Kidney (tissue), 14 donors: ENCODE results near the gene SNX13. TPM values are rescaled to one million over a fixed set of nuclear protein-coding genes. Genes with fewer than 3 reads are reported as not detected.

Experiments used
- DNase-seq, 5 donors: peaks; one replicate each; pipeline ENCODE4 v3.0.0-alpha.2; 2013 to 2020
- FAIRE-seq: peaks from 2 replicates; lab custom pipeline; 2012; peaks lifted over from hg19 to GRCh38; lab: Jason Lieb, UNC
- H3K27ac ChIP-seq, 2 donors: one replicate each; pipeline ENCODE4 v1.7.0; 2013; ENCODE audit warnings: low read depth in 2 of 2, low read length in 2 of 2, inconsistent platforms in 1 of 2
- H3K27me3 ChIP-seq: one replicate; pipeline ENCODE4 v1.7.1; 2013; ENCODE audit warnings: low read length, inconsistent platforms; ENCODE audit not compliant: control insufficient read depth, insufficient read depth
- H3K36me3 ChIP-seq, 3 donors: one replicate each; pipeline versions ENCODE4 v1.7.0 to v1.7.1; 2013; ENCODE audit warnings: low read length in 3 of 3, control low read depth in 1 of 3, inconsistent platforms in 1 of 3; ENCODE audit not compliant: insufficient read depth in 3 of 3, control insufficient read depth in 2 of 3
- H3K4me1 ChIP-seq, 3 donors: one replicate each; pipeline versions ENCODE4 v1.7.0 to v1.7.1; 2013; ENCODE audit warnings: low read length in 3 of 3, inconsistent platforms in 1 of 3, low read depth in 1 of 3; ENCODE audit not compliant: control insufficient read depth in 2 of 3, insufficient read depth in 2 of 3
- H3K4me3 ChIP-seq, 3 donors: one replicate each; pipeline versions ENCODE4 v1.7.0 to v1.8.1; 2013; ENCODE audit warnings: low read length in 3 of 3, control low read depth in 1 of 3, inconsistent platforms in 1 of 3
- H3K9ac ChIP-seq, 3 donors: one replicate each; pipeline versions ENCODE4 v1.7.0 to v1.7.1; 2013; ENCODE audit warnings: low read length in 3 of 3, control low read depth in 1 of 3, inconsistent platforms in 1 of 3
- H3K9me3 ChIP-seq, 3 donors: one replicate each; pipeline versions ENCODE4 v1.7.0 to v1.7.1; 2013; ENCODE audit warnings: low read length in 3 of 3, control low read depth in 1 of 3, inconsistent platforms in 1 of 3; ENCODE audit not compliant: control insufficient read depth in 2 of 3, insufficient read depth in 1 of 3
- CTCF ChIP-seq: IDR thresholded peaks from 3 replicates; pipeline ENCODE4 v1.5.1; 2012; ENCODE audit warnings: mild to moderate bottlenecking, moderate library complexity, borderline replicate concordance; ENCODE audit not compliant: insufficient read depth; ENCODE audit errors: extremely low read depth
- intact Hi-C: fragments of 100-400 bp; cut with DNase I; formaldehyde crosslinking; loops from one replicate; pipeline ENCODE4 v1.11.1; 2022
- polyA plus RNA-seq: library from polyadenylated mRNA; stranded (reverse); fragments of 350-450 nt; fragmentation: Illumina TruSeq; extraction: RNeasy Lipid Tissue Mini Kit (QIAGEN cat#74804); gene quantifications from one replicate; pipeline ENCODE4 v1.2.3, GENCODE V29; 2014; ENCODE audit warnings: low read depth, low replicate concordance; ENCODE audit not compliant: insufficient read depth
- total RNA-seq: library from RNA; stranded (reverse); fragmentation: NEBNext Ultra II Directional; extraction: Animal tissue kit (Norgen Biotek cat#: 25700); gene quantifications from one replicate; pipeline ENCODE4 v1.2.1, GENCODE V29; 2021
- donor health status: control.
- donor health status: control.
- donor health status: control.
- donor health status: control.
- donor health status: control.
- donor health status: DM: yes; HTN: yes; CAD: no.
- donor health status: Normal renal cell carcinoma (clear cell type).

SNX13 gene
- total and polyA plus RNA-seq, 2 donors from 2014 or later = 9.9 to 57.0 TPM

DNA sequence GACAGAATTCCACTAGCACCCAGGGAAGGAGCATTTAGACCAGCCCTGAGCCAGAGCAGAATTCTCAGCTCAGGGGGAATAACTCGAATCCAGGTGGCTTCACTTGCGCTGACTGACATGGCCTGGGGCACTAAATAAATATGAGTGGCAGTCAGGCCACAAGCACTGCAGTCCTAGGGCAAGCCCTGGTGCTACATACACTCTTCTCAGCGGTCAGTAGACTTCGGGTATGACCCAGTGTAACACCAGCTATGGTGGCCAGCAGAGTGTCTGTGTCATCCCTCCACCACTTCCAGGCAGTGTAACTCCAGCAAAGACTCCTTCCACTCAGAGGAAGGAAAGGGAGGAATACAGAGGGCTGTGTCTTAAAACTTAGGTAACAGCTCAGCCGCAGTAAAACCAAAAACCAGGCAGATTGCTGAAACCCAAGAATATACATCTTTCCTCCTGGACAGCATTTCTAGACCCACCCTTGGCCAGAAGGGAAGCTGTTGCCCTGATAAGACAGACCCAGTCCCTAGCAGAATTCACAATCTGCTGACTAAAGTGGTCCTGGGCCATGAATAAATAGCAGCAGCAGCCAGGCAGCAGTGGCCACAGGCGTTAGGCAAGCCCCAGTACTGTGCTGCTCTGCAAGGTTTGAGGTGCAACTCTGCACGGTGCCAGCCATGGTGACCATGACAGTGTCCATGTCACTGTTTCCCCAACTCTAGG, 77.0 kb downstream of the SNX13 start:
- Histone ChIP-seq H3K27me3 (no peaks in the 10 kb centered on the region), H3K36me3 (peaks cover 6 to 19% (median 9%) of the 10 kb centered on the region in 3 donors), H3K9me3 (peaks cover 0 to 2% (median 2%) of the 10 kb centered on the region in 3 donors), H3K27ac (no peak overlapping the region), H3K4me3 (no peak overlapping the region), H3K4me1 (no peaks in the 10 kb centered on the region), H3K9ac (no peak overlapping the region)
- no peak for TF ChIP-seq CTCF
- no peak for DNase-seq
- intact Hi-C loops = no loop called here
- FAIRE-seq = no peak

GRCh38 chr7:17856251-17856650, 84.0 kb downstream of the SNX13 start:
- Histone ChIP-seq H3K27me3 (no peaks in the 10 kb centered on the region), H3K9ac (no peak overlapping the region), H3K36me3 (peaks cover 0 to 6% (median 0%) of the 10 kb centered on the region in 3 donors), H3K4me3 (no peak overlapping the region), H3K4me1 (no peaks in the 10 kb centered on the region), H3K27ac (no peak overlapping the region), H3K9me3 (peaks cover 0 to 4% (median 4%) of the 10 kb centered on the region in 3 donors)
- TF ChIP-seq CTCF = no peak
- no peak for DNase-seq
- intact Hi-C loops = no loop called here
- FAIRE-seq = no peak

GRCh38 chr7:17855202-17855601, 85.1 kb downstream of the SNX13 start:
- Histone ChIP-seq H3K9me3 (peaks cover 0 to 4% (median 4%) of the 10 kb centered on the region in 3 donors), H3K27ac (no peak overlapping the region), H3K4me1 (no peaks in the 10 kb centered on the region), H3K36me3 (no peaks in the 10 kb centered on the region), H3K9ac (no peak overlapping the region), H3K4me3 (no peak overlapping the region), H3K27me3 (no peaks in the 10 kb centered on the region)
- intact Hi-C loops = no loop called here
- no peak for DNase-seq
- no peak for TF ChIP-seq CTCF
- FAIRE-seq = no peak
